Stimulated activated naive CD8-positive, alpha-beta T cell treated with anti-CD3 and anti-CD28 coated beads, Interleukin-15, Interleukin-2, amounts not matched to agents 100 U/mL and 50 U/mL, for 24 hours (primary cell): Measurements from ENCODE around the gene IL17RE.

ENCODE experiments used
- ATAC-seq: fragments of 150-1000 bp; cut with Tn5 transposase; one replicate; pipeline ENCODE4 v1.10.0; 2021
- DNase-seq: peaks from one replicate; pipeline ENCODE4 v3.0.0; 2021

IL17RE gene

DNA sequence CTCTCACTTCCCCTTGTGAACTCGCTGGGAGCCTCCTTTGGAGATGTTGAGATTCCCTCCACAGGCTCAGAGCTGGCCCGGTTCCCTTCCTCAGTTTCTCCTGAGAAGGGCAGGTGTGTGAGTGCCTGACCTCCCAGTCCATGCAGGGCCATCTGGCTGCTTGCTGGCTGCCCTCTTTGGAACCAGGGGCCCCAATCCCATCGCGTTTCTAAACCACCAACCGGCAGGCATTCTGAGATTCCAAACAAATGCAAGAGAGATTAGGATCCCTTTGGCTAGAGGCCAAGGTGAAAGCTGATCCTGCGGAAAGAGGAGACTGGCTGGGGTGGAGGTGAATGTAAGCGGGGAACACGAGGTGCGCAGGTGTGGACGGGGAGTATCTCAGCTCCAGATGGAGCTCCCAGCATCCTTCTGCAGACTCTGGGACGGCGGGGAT lies 52.4 kb downstream of the IL17RE start:
- no peak for ATAC-seq
- DNase-seq, result no peak

DNA sequence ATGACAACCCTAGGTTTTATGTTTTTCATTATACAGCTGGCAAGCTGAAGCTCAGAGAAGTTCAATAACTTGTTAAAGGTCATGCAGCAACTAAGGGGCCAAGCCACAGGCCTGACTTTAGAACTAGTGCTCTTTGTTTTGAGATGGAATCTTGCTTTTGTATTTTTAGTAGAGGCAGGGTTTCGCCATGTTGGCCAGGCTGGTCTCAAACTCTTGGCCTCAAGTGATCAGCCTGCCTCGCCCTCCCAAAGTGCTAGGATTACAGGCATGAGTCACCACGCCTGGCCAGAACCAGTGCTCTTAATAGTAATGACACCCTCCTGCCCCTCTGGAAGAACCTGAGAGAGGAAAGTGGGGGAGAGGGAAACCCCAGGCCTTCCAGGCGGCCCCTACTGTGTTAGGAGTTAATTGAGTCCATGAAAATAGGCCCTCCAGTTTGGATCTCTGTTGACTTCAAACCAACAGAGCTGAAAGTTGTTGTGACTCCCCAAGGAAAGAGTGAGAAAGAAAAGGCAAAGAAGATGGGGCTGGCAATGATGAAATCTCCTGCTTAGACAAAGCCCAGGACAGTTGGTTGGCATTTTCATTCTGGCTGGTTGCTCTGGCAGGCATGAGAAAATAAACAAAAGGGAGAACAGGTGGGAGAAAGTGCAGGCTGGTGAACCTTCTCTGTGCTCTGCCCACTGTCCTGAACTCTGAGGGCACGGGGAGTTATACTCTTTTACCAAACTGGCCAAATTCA lies 53.1 kb downstream of the IL17RE start:
- ATAC-seq (no peak), DNase-seq (no peak)

DNA sequence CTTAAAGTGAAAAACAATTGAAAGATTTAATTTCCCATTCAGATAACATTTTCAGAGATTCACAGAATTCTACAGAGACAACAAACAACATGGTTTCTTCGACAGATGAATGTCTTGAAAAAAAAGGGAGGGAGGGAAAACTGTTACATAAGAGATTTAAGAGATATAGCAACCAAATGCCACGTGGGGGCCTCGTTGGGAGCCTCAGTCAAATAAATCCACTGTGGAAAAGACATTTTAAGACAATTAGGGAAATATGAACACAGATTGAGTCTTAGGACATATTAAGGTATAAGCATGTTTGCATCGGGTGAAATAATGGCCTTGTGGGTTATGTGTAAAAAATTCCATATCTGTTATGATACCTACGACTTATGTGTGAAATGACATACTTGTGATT lies 54.6 kb downstream of the IL17RE start:
- DNase-seq, result no peak
- ATAC-seq, result no peak

DNA sequence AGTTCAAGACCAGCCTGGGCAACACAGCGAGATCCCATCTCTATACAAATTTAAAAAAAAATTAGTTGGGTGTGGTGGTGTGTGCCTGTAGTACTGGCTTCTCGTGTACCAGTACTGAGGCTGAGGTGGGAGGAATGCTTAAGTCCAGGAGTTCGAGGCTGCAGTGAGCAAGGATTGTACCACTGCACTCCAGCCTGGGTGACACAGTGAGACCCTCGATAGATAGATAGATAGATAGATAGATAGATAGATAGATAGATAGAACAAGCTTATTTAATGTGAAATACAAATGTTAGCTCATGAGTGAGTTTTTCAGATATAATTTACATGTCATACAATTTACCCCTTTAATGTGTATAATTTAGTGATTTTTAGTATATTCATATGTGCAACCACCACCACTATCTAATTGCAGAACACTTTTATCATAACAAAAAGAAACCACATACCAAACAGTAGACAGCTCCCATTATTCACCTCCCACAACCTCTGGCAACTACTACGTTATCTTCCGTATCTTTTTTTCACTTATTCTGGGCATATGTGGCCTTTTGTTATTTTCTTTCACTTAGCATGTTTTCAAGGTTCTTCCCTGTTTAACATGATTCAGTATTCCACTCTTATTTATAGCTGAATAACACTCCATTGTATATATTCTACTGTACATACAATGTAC lies 62.7 kb downstream of the IL17RE start:
- ATAC-seq (no peak), DNase-seq (no peak)
